ENCODE data around the gene C6orf89.

- TF ChIP-seq, protein P1, sequence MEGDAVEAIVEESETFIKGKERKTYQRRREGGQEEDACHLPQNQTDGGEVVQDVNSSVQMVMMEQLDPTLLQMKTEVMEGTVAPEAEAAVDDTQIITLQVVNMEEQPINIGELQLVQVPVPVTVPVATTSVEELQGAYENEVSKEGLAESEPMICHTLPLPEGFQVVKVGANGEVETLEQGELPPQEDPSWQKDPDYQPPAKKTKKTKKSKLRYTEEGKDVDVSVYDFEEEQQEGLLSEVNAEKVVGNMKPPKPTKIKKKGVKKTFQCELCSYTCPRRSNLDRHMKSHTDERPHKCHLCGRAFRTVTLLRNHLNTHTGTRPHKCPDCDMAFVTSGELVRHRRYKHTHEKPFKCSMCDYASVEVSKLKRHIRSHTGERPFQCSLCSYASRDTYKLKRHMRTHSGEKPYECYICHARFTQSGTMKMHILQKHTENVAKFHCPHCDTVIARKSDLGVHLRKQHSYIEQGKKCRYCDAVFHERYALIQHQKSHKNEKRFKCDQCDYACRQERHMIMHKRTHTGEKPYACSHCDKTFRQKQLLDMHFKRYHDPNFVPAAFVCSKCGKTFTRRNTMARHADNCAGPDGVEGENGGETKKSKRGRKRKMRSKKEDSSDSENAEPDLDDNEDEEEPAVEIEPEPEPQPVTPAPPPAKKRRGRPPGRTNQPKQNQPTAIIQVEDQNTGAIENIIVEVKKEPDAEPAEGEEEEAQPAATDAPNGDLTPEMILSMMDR (IDR thresholded peaks at IDR 0.05), result no peak
- no peak for TF ChIP-seq POLR2A (IDR thresholded peaks at IDR 0.05)
Measured at GRCh38 chr6:36920049-36920448, 34.3 kb downstream of the C6orf89 start.
